ENCODE data around the gene H6PD.

The H6PD gene

DNA sequence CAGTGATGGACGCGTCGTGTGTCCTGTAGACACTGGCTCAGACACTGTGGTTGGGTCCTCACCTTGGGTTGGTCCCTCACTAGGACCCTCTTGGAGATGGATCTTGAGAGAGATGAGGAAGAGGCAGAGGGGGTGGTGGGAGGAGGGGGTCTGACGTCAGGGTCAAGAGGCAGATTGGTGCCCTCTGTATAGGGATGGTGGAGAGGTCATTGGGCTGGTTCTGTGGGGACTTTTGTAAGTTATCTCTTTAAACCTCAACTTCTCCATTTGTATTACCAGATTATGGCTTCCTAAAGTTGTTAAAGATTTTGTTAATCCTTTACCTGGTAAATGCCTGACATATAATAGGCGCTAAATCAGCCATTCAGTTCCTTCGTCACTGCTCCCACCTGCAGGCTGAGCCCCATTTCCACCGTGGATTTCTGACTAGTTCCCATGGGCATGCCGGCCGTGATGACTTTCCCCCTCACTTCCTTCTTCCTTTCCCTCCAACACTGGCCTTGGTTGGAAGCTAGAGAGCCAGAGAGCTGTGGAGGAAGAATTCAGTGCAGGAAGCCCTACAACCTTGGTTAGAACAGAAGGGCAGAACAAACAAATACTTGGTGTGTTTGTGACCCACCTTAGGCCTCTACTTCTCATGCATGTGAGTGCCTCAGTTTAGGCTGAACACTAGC, 8.6 kb downstream of the H6PD start:
- no peak for DNase-seq

- DNase-seq = no peak
These were observed 10.1 kb downstream of the H6PD start for GRCh38 chr1:9244501-9245229.

DNA sequence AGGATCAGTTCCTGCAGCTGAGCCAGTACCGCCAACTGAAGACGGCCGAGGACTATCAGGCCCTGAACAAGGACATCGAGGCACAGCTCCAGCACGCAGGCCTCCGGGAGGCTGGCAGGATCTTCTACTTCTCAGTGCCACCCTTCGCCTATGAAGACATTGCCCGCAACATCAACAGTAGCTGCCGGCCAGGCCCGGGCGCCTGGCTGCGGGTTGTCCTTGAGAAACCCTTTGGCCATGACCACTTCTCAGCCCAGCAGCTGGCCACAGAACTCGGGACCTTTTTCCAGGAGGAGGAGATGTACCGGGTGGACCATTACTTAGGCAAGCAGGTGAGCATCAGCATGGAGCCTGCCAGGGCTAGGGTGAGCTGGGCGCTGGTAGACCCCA, 10.7 kb downstream of the H6PD start:
- DNase-seq = no peak

- DNase-seq = no peak
These were observed 11.1 kb downstream of the H6PD start for GRCh38 chr1:9245661-9246060.

DNA sequence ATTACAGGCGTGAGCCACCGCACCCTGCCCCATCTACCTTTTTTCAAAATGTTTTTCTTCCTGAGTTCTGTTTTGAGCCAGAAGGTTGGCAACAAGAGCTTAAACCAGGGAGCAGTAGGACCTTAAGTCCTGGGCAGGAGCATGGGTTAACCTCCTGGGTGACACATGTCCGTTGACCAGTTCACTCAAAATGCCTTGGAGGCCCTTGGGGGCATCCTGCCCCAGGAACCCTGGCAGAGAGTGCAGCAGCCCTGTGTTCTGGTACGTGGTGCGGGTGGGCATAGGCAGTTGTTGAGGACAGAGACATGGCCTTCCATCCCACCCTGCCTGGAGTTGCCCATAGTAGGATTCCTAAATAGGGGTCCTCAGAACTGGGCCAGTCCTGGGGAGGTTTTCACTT, 11.6 kb downstream of the H6PD start:
- no peak for DNase-seq

- DNase-seq = no peak
These were observed 12.5 kb downstream of the H6PD start for GRCh38 chr1:9246841-9247785.

DNA sequence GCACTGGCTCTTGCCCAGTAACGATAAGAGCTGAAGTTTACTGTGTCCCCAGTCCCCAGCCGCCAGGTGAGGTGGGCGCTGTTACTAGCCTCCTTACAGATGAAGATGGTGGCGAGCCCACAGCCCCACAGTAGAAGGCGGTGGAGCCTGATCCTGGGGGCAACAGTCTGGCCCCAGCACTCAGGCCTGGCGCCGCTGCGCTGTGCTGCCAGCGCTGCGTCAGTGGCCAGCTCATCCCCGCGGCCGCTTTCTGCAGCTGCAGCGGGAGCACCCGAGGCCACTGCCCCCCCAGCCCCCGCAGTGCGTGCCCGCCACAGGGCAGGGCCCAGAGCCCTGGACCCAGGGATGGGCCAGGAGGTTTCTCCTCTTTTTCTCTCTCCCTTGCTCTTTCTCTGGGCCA, 13.3 kb downstream of the H6PD start:
- DNase-seq = no peak

DNA sequence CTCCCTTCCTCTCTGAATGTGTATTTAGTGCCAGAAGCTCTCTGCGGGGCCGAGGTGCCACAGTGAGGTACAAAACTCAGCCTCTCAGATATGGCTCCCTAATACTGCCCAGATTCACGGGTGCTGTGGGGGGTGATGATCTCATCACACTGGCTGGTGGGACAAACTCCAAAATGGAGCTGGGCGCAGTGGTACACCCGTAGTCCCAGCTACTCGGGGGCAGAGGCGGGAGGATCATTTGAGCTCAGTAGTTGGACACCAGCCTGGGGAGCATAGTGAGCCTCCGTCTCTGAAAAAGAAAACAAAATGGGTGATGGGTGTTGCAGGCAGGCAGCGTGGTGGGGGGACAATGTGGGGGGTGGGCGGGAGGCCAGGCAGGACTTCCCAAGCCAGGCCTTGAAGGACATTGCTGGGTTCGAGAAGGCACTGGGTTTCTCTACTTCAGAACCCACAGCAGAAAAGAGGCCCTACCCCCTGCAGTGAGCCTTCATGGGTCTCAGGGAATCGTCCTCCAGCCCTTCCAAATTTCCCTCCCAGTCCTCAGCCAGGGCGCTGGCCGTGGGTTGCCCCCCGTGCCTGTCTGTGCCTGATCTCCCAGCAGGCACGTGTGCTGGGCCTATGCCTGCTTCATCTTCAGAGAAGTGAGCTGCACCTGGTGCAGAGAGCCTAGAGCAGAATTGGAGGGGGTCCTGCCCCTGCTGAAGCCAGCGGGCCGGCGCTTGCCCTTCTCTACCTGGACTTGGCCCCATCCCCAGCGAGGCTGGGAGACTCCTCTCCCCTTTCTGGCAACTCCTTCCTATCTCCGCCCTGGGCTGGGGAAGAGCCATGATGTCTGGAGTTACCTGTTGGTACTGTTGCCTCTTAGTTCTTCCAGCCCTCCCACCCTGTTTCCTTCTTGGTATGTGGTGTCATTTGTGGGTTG, 14.0 kb downstream of the H6PD start:
- no peak for DNase-seq

DNA sequence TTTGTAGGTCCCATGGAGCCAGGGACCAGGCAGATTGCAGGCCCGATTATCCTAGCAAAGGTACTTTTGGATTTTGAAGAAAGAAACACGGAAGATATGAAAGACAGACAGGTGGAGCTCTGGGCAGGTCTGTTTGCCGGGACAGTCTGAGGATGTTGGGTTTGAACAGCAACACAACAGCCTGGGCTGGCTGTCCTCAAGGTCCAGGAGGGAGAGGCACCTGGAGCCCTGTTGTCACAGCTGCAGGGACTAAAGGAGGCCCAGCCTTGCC, 14.6 kb downstream of the H6PD start:
- DNase-seq = no peak

- DNase-seq = no peak
These were observed 15.2 kb downstream of the H6PD start for GRCh38 chr1:9249534-9250410.

- DNase-seq = no peak
These were observed 16.1 kb downstream of the H6PD start for GRCh38 chr1:9250411-9251381.

DNA sequence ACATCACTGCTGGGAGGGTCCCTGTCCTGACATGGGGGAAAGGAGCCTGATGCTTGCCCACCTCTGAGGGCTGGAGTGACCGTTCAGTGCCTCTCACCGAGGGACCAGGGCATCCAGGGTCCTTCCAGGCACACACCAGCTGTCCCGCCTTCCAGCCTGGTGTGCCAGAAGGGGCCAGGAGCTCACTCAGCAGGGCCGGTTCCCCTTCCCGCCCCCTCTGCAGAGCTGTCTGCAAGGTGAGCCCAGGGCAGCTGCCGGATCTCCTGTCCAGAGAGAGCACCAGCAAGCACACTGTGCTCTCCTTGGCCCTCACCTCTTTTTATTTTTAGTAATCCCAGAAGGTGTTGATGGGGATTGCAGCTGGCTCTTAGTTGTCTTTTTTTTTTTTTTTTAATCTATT, 16.9 kb downstream of the H6PD start:
- no peak for DNase-seq

- DNase-seq = no peak
These were observed 18.4 kb downstream of the H6PD start for GRCh38 chr1:9253004-9253403.

DNA sequence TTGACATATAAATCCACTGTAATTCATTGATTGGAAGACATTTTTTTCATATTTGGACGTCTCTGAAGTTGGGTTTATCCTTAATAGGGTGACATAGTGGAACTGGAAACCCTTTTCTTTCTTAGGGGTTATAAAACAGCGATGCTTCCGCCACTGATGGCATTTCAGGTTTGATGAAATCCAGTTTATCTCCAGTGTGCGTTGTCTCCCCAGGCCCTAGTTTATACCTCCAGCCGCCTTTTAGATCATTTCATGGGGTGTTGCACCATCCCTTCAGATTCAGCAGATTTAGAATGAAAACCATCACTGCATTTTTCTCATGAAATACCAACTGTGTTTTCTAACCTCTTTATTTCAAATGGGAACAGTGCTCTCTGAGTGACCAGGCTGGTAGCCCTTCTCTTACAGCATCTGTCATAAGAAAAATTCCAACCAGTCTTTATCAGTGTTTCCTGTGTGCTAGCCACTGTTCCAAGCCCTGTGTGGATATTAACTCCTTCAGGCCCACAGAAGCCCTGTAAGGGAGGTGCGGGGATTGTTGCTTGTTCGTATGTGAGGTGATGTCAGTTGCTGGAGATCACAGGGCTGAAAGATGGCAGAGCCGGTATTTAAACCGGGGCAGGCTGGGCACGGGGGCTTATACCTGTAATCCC, 19.0 kb downstream of the H6PD start:
- no peak for DNase-seq

- no peak for DNase-seq
These were observed 21.8 kb downstream of the H6PD start for GRCh38 chr1:9256332-9256731.

GRCh38 chr1:9257851-9258250, 23.3 kb downstream of the H6PD start:
- DNase-seq = no peak

- no peak for DNase-seq
These were observed 24.1 kb downstream of the H6PD start for GRCh38 chr1:9258629-9259028.

- no peak for DNase-seq
These were observed 25.6 kb downstream of the H6PD start for GRCh38 chr1:9260059-9260766.

DNA sequence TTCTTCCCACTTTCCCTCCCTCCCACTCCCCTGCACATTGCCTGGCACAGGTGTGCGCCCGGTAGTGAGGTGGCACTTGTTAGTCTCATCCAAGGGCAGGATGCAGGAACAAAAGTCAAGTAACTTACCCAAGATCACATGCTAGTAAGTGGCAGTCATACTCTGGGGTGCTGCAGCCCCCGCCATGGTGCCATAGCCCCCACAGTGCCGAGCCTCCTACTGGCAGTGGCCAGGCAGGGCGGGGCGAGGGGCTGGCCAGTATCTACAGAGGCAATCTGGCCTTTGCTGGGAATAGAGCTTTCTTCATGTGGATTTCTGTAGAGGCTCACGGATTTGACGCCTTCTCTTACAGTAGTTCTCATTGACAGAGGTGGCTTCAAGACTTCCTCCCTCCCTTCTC, 26.9 kb downstream of the H6PD start:
- no peak for DNase-seq

Data from NCI-H1105 (cell line).